GM19452 (cell line): ENCODE data around the gene NCOA7.
A peak's percentile ranks its signal among the peaks of the same experiment; 100 is the strongest.
"Not testable (repeated sequence)": the region's sequence is repeated elsewhere in the genome, so short reads cannot be mapped to it uniquely, and the experiment has no call there.

Experiments used
- ATAC-seq: cut with Tn5 transposase; IDR thresholded peaks from one replicate; pipeline ENCODE4 v1.9.1; 2021; ENCODE audit not compliant: unreplicated experiment

The NCOA7 gene

GRCh38 chr6:125753218-125753936, 37.4 kb upstream of the NCOA7 start:
- ATAC-seq, result no peak

DNA sequence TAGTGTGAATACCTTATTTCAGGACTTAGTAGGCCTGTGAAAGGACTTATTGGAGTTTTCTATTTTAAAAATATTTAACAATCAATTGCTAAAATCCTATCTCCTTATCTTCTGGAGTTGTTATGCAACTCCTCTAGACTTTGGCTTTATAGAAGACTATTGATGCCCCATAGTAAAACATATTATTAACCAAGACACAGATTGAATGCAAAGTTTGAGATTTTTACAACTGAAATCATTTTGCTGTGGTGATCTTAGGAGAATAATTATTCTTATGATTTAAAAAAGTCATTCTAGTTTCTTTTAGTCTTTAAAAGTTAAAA, 36.9 kb upstream of the NCOA7 start:
- no peak for ATAC-seq

GRCh38 chr6:125754566-125754965, 36.2 kb upstream of the NCOA7 start:
- ATAC-seq, result no peak

GRCh38 chr6:125759184-125759902, 31.4 kb upstream of the NCOA7 start:
- no peak for ATAC-seq

DNA sequence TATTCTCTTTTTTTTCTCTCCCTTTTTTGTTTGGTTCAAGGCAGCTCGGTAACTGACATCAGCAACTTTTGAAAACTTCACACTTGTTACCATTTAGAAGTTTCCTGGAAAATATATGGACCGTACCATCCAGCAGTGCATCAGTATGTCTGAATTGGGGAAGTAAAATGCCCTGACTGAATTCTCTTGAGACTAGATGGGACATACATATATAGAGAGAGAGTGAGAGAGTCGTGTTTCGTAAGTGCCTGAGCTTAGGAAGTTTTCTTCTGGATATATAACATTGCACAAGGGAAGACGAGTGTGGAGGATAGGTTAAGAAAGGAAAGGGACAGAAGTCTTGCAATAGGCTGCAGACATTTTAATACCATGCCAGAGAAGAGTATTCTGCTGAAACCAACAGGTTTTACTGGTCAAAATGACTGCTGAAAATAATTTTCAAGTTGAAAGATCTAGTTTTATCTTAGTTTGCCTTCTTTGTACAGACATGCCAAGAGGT, 30.8 kb upstream of the NCOA7 start:
- ATAC-seq, result no peak

DNA sequence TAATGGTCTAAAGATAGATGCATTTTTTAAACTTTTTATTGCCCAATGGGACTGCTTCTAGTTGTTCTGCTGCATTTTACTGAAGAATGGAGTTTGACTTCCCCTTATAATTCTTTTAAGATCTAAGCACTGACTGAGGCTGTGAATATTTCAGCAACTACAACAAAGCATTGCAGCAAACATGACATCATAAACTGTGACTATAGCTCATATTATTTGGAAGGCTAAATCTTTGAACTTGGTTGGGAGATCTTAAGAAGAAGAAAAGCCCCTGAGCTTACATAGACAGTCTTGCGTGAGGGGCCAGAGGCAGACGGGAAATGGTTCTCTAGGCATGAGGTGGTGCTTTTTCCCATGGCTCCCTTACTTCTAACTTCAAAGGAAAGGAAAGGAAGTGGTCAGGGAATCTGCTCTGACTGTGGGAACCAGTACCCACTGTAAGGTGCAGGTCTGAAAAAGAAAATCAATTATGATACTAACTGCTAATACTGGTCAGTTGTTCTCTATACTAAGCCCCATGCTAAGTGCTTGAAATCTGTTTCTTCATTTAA, 26.6 kb upstream of the NCOA7 start:
- ATAC-seq, result no peak

- ATAC-seq, result no peak
These were observed 24.8 kb upstream of the NCOA7 start for GRCh38 chr6:125765944-125766343.

GRCh38 chr6:125766641-125767040, 24.1 kb upstream of the NCOA7 start:
- no peak for ATAC-seq

DNA sequence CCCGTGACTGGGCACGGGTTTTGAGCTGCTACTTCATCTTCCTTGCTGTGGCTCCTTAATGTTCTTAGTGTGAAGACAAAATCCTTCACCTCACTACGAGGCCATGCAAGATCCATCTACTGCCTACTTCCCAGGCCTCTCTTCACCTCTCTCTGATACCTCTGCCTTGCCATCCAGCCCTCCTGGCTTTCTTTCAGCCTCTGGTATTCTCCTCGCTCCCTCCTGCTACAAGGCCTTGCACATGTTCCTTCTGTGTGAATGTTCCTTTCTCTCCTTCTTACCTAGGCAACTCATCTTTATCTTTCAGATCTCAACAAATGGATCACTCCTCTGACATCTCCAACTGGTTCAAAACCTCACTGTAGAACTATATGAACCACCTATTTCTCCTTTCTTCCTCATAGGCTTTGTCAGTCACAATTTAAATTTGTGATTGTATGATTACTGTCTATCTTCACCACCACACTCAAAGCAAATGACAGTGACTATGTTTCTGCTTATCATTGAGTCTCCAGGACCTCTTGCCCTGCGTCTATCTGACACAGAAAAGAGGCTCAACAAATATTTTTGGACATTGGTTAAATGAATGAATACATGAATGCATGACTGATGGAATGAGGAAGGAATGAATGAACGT, 21.5 kb upstream of the NCOA7 start:
- no peak for ATAC-seq

GRCh38 chr6:125773387-125774341, 17.1 kb upstream of the NCOA7 start:
- no peak for ATAC-seq

GRCh38 chr6:125776107-125776826, 14.5 kb upstream of the NCOA7 start:
- ATAC-seq, result not testable (repeated sequence)

DNA sequence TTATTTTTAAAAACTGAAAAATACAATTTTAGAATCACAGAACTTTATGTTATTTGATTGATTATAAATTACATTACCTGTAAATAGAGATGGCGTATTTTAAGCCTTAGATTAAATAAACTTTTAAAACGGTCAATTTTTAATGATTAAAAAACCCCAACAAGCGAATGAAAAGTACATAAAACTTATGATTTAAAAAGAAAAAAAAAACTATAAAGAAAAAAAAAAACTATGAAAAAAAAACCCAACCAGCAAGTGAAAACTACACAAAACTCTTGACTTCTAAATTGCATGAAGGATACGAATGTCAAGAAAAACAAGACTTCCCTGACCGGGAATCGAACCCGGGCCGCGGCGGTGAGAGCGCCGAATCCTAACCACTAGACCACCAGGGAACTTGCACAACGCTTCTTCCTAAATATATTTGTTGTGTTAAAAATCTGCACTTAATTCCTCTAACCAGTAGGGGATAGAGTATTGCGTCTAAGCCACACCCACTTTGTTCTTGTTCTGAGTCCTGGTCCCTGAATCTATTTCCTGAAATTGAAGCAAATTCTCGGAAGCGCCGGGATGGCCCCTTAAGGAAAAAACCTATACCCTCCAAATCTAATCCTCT, 10.7 kb upstream of the NCOA7 start:
- peak; percentile 75 for ATAC-seq

- ATAC-seq, result peak; percentile 81
These were observed 10.0 kb upstream of the NCOA7 start for GRCh38 chr6:125780540-125781313.

- peak; percentile 42 for ATAC-seq
These were observed 9.4 kb upstream of the NCOA7 start for GRCh38 chr6:125781314-125781868.

DNA sequence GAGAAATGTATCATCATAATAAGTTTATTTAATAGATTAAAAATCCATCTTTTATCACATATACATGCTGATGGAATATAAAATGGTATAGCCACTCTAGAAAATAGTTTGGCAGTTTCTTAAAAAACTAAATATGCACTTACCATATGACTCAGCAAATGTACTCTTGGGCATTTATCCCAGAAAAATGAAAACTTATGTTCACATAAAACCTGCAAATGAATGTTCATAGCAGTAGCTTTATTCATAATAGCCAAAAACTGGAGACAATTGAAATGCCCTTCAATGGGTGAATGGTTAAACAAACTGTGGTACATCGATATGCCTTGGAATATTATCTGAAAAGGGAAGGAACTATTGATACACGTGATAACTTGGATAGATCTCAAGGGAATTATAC, 6.4 kb upstream of the NCOA7 start:
- no peak for ATAC-seq

DNA sequence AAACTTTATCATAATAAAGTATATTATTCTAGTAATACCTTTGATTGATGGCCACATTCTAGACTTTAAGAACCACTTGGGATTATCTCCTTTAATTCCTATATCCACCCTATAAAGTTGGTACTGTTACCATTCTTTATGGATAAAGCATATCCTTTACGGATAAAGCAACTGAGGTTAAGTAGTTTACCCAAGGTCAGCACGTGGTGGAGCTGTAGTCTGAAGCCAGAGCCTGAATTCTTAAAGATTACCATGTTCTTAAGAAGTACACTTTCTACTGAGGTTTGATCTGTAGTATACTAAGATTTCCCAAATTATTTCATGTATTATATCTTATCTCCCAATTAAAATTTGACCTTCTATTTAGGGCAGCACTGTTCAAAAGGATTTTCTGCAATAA, 3.0 kb upstream of the NCOA7 start:
- ATAC-seq, result no peak

- ATAC-seq, result no peak
These were observed 1.6 kb upstream of the NCOA7 start for GRCh38 chr6:125789167-125789566.

DNA sequence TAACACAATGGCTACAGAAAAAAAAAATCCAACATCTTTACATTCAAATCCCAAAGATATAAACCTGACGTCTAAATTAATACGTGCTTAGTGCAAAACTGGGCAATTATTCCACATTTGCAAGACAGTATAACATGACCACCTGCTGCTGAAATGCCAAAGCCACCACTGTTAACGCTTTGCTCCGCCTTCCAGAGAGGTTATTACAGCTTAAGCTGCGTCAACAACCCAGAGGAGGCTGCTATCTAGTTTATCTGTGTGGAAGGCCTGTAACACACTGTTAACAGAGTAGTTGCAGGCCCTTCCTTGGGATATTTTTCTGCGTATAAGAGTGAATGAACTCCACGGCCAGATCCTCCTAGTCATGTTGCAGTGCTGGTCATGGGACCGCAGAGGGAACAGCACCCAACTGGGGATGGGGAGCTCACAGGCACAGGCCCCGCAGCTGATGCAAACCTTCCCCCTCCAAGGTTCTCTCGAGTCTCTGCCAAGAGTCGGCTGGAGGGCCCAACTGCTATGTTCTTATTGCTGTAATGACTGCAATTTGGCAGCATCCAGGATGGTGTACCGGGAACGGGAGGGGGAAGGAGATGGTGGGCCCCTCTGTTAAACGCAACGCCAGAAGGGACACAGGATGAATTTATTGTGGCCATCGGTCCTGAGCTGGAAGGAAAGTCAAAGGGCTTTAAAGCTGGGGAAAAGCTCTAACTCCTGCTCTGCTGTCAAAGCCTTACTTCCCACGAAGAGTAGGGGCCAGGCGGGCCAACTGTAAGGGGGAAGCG, 993 bp upstream of the NCOA7 start:
- ATAC-seq, result peak; percentile 32
